ENCODE data around the gene UBE2Z.

GRCh38 chr17:48925251-48925990 lies 17.2 kb downstream of the UBE2Z start:
- TF ChIP-seq GATA2 (IDR thresholded peaks at IDR 0.05; ENCODE audit: insufficient read depth, insufficient read length, low read depth, low read length) (no peak), POLR2AphosphoS5 (IDR thresholded peaks at IDR 0.05; ENCODE audit: insufficient read depth, low read depth, low read length) (no peak), CTCF (IDR thresholded peaks at IDR 0.05; ENCODE audit: extremely low read depth in 1 of 2, insufficient read depth in 1 of 2, low read depth in 1 of 2, low read length in 2 of 2) (no peak), MAX (IDR thresholded peaks at IDR 0.05; ENCODE audit: insufficient read depth, insufficient read length) (no peak), POLR2A (IDR thresholded peaks at IDR 0.05; ENCODE audit: low read depth, low read length) (no peak), EZH2 (IDR thresholded peaks at IDR 0.05; ENCODE audit: borderline replicate concordance, low read depth, low read length, severe bottlenecking) (no peak), FOS (IDR thresholded peaks at IDR 0.05; ENCODE audit: borderline replicate concordance, insufficient read depth, low read length) (no peak), MYC (IDR thresholded peaks at IDR 0.05; ENCODE audit: low read depth, low read length) (no peak), JUN (IDR thresholded peaks at IDR 0.05; ENCODE audit: borderline replicate concordance, insufficient read depth, insufficient read length, low read depth) (no peak)

Data from endothelial cell of umbilical vein (primary cell).